H9 (cell line): Measurements from ENCODE around the gene EBF4. TPM values are rescaled to one million over a fixed set of nuclear protein-coding genes. Genes with fewer than 3 reads are reported as not detected.
"Not testable (repeated sequence)": the region's sequence is repeated elsewhere in the genome, so short reads cannot be mapped to it uniquely, and the experiment has no call there.

Experiments
- DNase-seq: peaks from one replicate; pipeline ENCODE4 v3.0.0-alpha.2; 2017
- H2AFZ ChIP-seq: one replicate; pipeline ENCODE4 v1.6.1; 2013; ENCODE audit warnings: mild to moderate bottlenecking, low read length, control low read depth, moderate library complexity
- H2AK5ac ChIP-seq: 2 replicates; pipeline ENCODE4 v1.6.1; 2013; ENCODE audit warnings: low read length, control low read depth, mixed read lengths; ENCODE audit not compliant: insufficient read length
- H2BK120ac ChIP-seq: one replicate; pipeline ENCODE4 v1.6.1; 2013; ENCODE audit warnings: low read depth, mild to moderate bottlenecking, low read length, control low read depth, inconsistent platforms; ENCODE audit not compliant: poor library complexity, severe bottlenecking
- H2BK12ac ChIP-seq: 2 replicates; pipeline ENCODE4 v1.6.1; 2013; ENCODE audit warnings: low read length, control low read depth, mixed read lengths, low read depth; ENCODE audit not compliant: insufficient read length
- H2BK15ac ChIP-seq: 2 replicates; pipeline ENCODE4 v1.6.1; 2013; ENCODE audit warnings: low read depth, low read length, control low read depth
- H2BK20ac ChIP-seq: one replicate; pipeline ENCODE4 v1.6.1; 2013; ENCODE audit warnings: low read depth, mild to moderate bottlenecking, low read length, control low read depth, inconsistent platforms; ENCODE audit not compliant: poor library complexity, severe bottlenecking
- H2BK5ac ChIP-seq: 2 replicates; pipeline ENCODE4 v1.6.1; 2013; ENCODE audit warnings: low read length, control low read depth, mixed read lengths; ENCODE audit not compliant: insufficient read length
- H3K14ac ChIP-seq: 2 replicates; pipeline ENCODE4 v1.6.1; 2013; ENCODE audit warnings: low read length, control low read depth; ENCODE audit not compliant: insufficient read depth
- H3K18ac ChIP-seq: 2 replicates; pipeline ENCODE4 v1.6.1; 2013; ENCODE audit warnings: low read depth, mild to moderate bottlenecking, mixed read lengths, low read length, control low read depth; ENCODE audit not compliant: insufficient read length
- H3K23ac ChIP-seq: 2 replicates; pipeline ENCODE4 v1.6.1; 2013; ENCODE audit warnings: low read length, control low read depth, mixed read lengths, low read depth; ENCODE audit not compliant: insufficient read length
- H3K23me2 ChIP-seq: 2 replicates; pipeline ENCODE4 v1.6.1; 2013; ENCODE audit warnings: low read depth, mild to moderate bottlenecking, mixed read lengths, low read length, control low read depth; ENCODE audit not compliant: insufficient read length, poor library complexity, severe bottlenecking
- H3K27ac ChIP-seq: 2 replicates; pipeline ENCODE4 v1.5.1; 2013; ENCODE audit warnings: low read length, control low read depth, mixed read lengths, low read depth; ENCODE audit not compliant: insufficient read length
- H3K27me3 ChIP-seq: 2 replicates; pipeline ENCODE4 v1.6.1; 2013; ENCODE audit warnings: low read length, control low read depth, inconsistent platforms; ENCODE audit not compliant: insufficient read depth
- H3K4ac ChIP-seq: 2 replicates; pipeline ENCODE4 v1.6.1; 2013; ENCODE audit warnings: low read depth, mild to moderate bottlenecking, control low read depth, inconsistent platforms, low read length, moderate library complexity
- H3K4me1 ChIP-seq: 2 replicates; pipeline ENCODE4 v1.6.1; 2013; ENCODE audit warnings: low read length, control low read depth, inconsistent platforms; ENCODE audit not compliant: insufficient read depth
- H3K4me2 ChIP-seq: 2 replicates; pipeline ENCODE4 v1.6.1; 2013; ENCODE audit warnings: low read length, control low read depth, mixed read lengths; ENCODE audit not compliant: insufficient read length, insufficient read depth
- H3K56ac ChIP-seq: 2 replicates; pipeline ENCODE4 v1.6.1; 2013; ENCODE audit warnings: low read depth, mild to moderate bottlenecking, mixed read lengths, low read length, control low read depth; ENCODE audit not compliant: insufficient read length
- H3K79me1 ChIP-seq: 2 replicates; pipeline ENCODE4 v1.6.1; 2013; ENCODE audit warnings: low read depth, mild to moderate bottlenecking, moderate library complexity, low read length, control low read depth, inconsistent platforms; ENCODE audit not compliant: insufficient read depth, poor library complexity, severe bottlenecking
- H3K79me2 ChIP-seq: 2 replicates; pipeline ENCODE4 v1.6.1; 2013; ENCODE audit warnings: low read length, control low read depth, inconsistent platforms; ENCODE audit not compliant: insufficient read depth
- H3K9ac ChIP-seq: 2 replicates; pipeline ENCODE4 v1.6.1; 2013; ENCODE audit warnings: low read length, control low read depth, mixed read lengths; ENCODE audit not compliant: insufficient read length; ENCODE audit errors: extremely low read depth
- H3K9me3 ChIP-seq: one replicate; pipeline ENCODE4 v1.6.1; 2013; ENCODE audit warnings: low read depth, low read length, inconsistent platforms; ENCODE audit not compliant: control insufficient read depth
- H3T11ph ChIP-seq: one replicate; pipeline ENCODE4 v1.6.1; 2013; ENCODE audit warnings: mild to moderate bottlenecking, low read length, control low read depth, inconsistent platforms
- H4K20me1 ChIP-seq: one replicate; pipeline ENCODE4 v1.6.1; 2013; ENCODE audit not compliant: control insufficient read depth, insufficient read length, insufficient read depth
- H4K5ac ChIP-seq: 2 replicates; pipeline ENCODE4 v1.6.1; 2013; ENCODE audit warnings: low read depth, mild to moderate bottlenecking, mixed read lengths, low read length, control low read depth; ENCODE audit not compliant: insufficient read length
- H4K8ac ChIP-seq: replicated peaks from 2 replicates; pipeline ENCODE4 v1.6.1; 2013; ENCODE audit warnings: low read length, control low read depth, mixed read lengths, low read depth; ENCODE audit not compliant: insufficient read length
- H4K91ac ChIP-seq: 2 replicates; pipeline ENCODE4 v1.6.1; 2013; ENCODE audit warnings: low read depth, mild to moderate bottlenecking, moderate library complexity, mixed read lengths, low read length, control low read depth; ENCODE audit not compliant: insufficient read length
- H3K27ac Mint-ChIP-seq, 3 experiments: 2 replicates in 2 of 3; 3 replicates in 1 of 3; pipeline ENCODE4 v1.8.0; 2020 to 2021; ENCODE audit warnings: mixed read lengths in 3 of 3, mild to moderate bottlenecking in 1 of 3, moderate library complexity in 1 of 3
- H3K27me3 Mint-ChIP-seq: 2 replicates; pipeline ENCODE4 v1.8.0; 2021; ENCODE audit warnings: low read depth, mild to moderate bottlenecking, moderate library complexity, mixed read lengths
- H3K36me3 Mint-ChIP-seq, 3 experiments: 2 replicates in 2 of 3; 3 replicates in 1 of 3; pipeline ENCODE4 v1.8.0; 2020 to 2021; ENCODE audit warnings: low read depth in 3 of 3, mixed read lengths in 3 of 3; ENCODE audit not compliant: insufficient read depth in 1 of 3
- H3K4me1 Mint-ChIP-seq, 2 experiments: 2 replicates each; pipeline ENCODE4 v1.8.0; 2020; ENCODE audit warnings: mixed read lengths in 2 of 2
- H3K4me3 Mint-ChIP-seq, 2 experiments: 2 replicates in 1 of 2; 3 replicates in 1 of 2; pipeline ENCODE4 v1.8.0; 2020 to 2021; ENCODE audit warnings: mild to moderate bottlenecking in 2 of 2, mixed read lengths in 2 of 2, moderate library complexity in 1 of 2
- H3K9me3 Mint-ChIP-seq, 2 experiments: 2 replicates in 1 of 2; 3 replicates in 1 of 2; pipeline ENCODE4 v1.8.0; 2020; ENCODE audit warnings: mild to moderate bottlenecking in 2 of 2, mixed read lengths in 2 of 2, moderate library complexity in 1 of 2
- WGBS: extraction: QIAGEN DNeasy Blood & Tissue Kit; methylation state at CpG from one replicate; pipeline ENCODE4 v1.1.7; 2013; ENCODE audit warnings: missing lambda C conversion rate, low lambda C conversion rate, mixed read lengths; ENCODE audit not compliant: insufficient read length; ENCODE audit errors: extremely low coverage; 5-methylcytosine and 5-hydroxymethylcytosine counted together
- total RNA-seq: library from RNA; stranded (reverse); gene quantifications from 2 replicates; pipeline ENCODE4 v1.2.1, GENCODE V29; 2021
- TF ChIP-seq, protein P1 (sequence below): fragments of 200-600 bp; sonication (generic); conservative IDR thresholded peaks from 3 replicates; pipeline ENCODE4 v1.8.0; 2021; ENCODE audit warnings: antibody characterized with exemption, mild to moderate bottlenecking

EBF4 gene
- total RNA-seq, 1 experiment from 2014 or later = 3.9 TPM

DNA sequence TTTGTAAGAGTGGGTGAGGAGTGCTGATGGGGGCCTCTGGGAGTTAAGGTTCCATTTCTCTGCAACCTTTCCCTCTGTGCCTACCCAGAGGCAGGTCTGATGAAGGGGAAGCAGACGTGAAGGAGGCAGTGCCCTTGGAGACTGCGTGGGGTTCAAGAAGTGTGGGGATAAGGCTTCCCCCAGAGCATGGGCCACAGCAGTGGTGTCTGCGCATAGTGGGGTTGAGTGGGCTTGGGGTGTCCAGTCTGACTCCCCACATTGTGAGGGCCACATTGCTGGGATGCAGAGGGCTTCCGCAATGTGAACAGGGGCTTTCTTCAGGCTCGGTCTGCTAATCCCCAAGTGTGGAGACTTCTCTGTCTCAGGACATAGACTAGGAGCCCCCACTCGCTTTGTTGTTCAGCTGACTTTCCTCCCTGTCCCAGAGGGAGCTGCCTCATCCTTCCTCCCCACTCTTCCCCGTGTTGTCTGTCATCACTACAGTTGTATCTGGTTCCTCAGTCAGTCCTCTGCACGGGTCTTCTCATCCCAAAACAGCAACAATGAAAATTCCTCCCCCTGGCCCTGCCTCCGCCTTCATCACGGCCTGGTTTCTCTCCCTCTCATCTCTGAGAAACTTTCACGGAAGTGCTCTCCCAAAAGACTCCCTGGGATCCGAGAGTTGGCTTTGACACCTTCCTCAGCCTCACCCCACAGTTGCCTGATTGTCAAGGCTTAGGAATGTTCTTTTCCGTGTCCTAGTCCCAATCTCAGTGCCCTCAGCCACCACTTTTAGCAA lies 2.8 kb downstream of the EBF4 start:
- Histone ChIP-seq H2BK15ac (no peak overlapping the region), H3K4me1 (no peaks in the 10 kb centered on the region), H3K9ac (no peak overlapping the region), H2AFZ (no peak overlapping the region), H3K27ac (no peak overlapping the region), H3K79me2 (no peaks in the 10 kb centered on the region), H4K91ac (no peak overlapping the region), H3K9me3 (no peaks in the 10 kb centered on the region), H3K18ac (no peak overlapping the region), H3K14ac (no peak overlapping the region), H3T11ph (no peak overlapping the region), H3K4me2 (no peak overlapping the region), H3K27me3 (peaks cover 49% of the 10 kb centered on the region), H4K5ac (no peak overlapping the region), H2AK5ac (no peak overlapping the region), H2BK120ac (no peak overlapping the region), H3K23ac (no peak overlapping the region), H3K4ac (no peak overlapping the region), H2BK20ac (no peak overlapping the region), H4K8ac (no peak overlapping the region), H4K20me1 (peaks cover 4% of the 10 kb centered on the region), H2BK12ac (no peak overlapping the region), H3K23me2 (no peaks in the 10 kb centered on the region), H3K79me1 (no peaks in the 10 kb centered on the region), H3K56ac (no peak overlapping the region), H2BK5ac (no peak overlapping the region)
- TF ChIP-seq, protein P1, sequence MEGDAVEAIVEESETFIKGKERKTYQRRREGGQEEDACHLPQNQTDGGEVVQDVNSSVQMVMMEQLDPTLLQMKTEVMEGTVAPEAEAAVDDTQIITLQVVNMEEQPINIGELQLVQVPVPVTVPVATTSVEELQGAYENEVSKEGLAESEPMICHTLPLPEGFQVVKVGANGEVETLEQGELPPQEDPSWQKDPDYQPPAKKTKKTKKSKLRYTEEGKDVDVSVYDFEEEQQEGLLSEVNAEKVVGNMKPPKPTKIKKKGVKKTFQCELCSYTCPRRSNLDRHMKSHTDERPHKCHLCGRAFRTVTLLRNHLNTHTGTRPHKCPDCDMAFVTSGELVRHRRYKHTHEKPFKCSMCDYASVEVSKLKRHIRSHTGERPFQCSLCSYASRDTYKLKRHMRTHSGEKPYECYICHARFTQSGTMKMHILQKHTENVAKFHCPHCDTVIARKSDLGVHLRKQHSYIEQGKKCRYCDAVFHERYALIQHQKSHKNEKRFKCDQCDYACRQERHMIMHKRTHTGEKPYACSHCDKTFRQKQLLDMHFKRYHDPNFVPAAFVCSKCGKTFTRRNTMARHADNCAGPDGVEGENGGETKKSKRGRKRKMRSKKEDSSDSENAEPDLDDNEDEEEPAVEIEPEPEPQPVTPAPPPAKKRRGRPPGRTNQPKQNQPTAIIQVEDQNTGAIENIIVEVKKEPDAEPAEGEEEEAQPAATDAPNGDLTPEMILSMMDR = no peak
- H3K27ac Mint-ChIP-seq = no peak overlapping the region
- H3K4me3 Mint-ChIP-seq = peak overlapping the region in 1 of 2 experiments; percentile 73; a peak in 2 of 5 replicates
- H3K36me3 Mint-ChIP-seq = peaks cover 0 to 5% (median 0%) of the 10 kb centered on the region in 3 experiments; a peak in 2 of 7 replicates
- peak; percentile 12 for DNase-seq
- H3K27me3 Mint-ChIP-seq = peaks cover 87% of the 10 kb centered on the region
- WGBS = no CpG with 5 or more reads among the region's 13 CpGs
- H3K9me3 Mint-ChIP-seq = peaks cover 2 to 3% of the 10 kb centered on the region in 2 experiments
- H3K4me1 Mint-ChIP-seq = peaks cover 19 to 42% of the 10 kb centered on the region in 2 experiments

GRCh38 chr20:2695984-2696525 lies 3.5 kb downstream of the EBF4 start:
- not testable (repeated sequence) for H3K56ac ChIP-seq
- WGBS = no CpG with 5 or more reads among the region's 12 CpGs
- peaks cover 87% of the 10 kb centered on the region for H3K27me3 Mint-ChIP-seq

More at GRCh38 chr20:2695984-2696525, 3.5 kb downstream of the EBF4 start:
- not testable (repeated sequence) for H2BK20ac ChIP-seq, H2BK120ac ChIP-seq, H4K5ac ChIP-seq, H2BK15ac ChIP-seq, H3K9me3 ChIP-seq, H3T11ph ChIP-seq, H3K9ac ChIP-seq, H3K4ac ChIP-seq, H3K27ac Mint-ChIP-seq, H3K4me1 ChIP-seq, H2BK12ac ChIP-seq, H2AK5ac ChIP-seq, H2AFZ ChIP-seq, H3K14ac ChIP-seq, H3K23me2 ChIP-seq, H3K36me3 Mint-ChIP-seq, DNase-seq, H4K91ac ChIP-seq, H3K27ac ChIP-seq, H4K8ac ChIP-seq, H3K9me3 Mint-ChIP-seq, H3K18ac ChIP-seq, H3K23ac ChIP-seq, H3K79me1 ChIP-seq, H2BK5ac ChIP-seq, H4K20me1 ChIP-seq, H3K79me2 ChIP-seq, H3K4me2 ChIP-seq
- H3K4me1 Mint-ChIP-seq = peaks cover 25 to 49% of the 10 kb centered on the region in 2 experiments
- H3K4me3 Mint-ChIP-seq = peak overlapping the region in 1 of 2 experiments; percentile 3; a peak in 1 of 5 replicates
- peaks cover 43% of the 10 kb centered on the region for H3K27me3 ChIP-seq
